Right forelimb (tissue), 1 donor: Measurements from ENCODE around the gene PITX1.

Experiments used
- DNase-seq: peaks from one replicate; pipeline ENCODE4 v3.0.0-alpha.2; 2018

The PITX1 gene

DNA sequence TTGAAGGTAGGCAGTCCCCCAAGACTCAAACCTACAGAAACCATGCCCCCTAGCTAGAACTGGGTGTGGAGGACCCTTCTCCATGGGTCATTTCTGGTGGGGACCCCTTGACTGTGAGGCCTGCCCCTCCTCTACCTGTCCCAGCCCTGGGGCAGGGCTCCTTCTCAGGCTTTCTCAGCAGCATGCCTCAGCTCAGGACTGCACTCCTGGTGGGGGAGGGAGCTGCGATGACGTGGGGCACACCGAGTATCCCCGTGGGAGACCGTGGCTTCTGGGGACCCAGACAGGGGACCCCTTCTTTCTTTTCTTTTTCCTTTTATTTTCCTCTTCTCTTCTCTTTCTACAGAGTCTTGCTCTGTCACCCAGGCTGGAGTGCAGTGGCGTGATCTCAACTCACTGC lies 27.0 kb upstream of the PITX1 start:
- DNase-seq = no peak

DNA sequence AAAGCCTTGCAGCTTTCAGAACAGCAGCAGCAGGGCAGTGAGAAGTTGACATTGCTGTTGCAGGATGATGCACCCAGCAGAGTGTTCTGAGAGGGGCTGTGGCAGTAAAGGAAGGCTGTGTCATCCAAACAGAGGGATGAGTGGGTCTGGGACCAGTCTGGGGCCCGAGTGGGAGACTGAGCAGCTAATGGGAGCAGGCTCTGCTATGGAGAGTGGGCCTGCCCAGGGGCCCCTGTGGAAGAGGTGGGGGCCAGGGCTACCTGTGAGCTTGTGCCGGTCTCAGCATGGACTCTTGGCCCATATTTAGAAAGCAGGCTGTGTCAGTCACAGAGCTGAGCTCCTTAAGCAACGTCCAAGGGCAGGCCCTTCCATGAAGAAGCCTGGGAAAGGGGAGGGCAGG lies 26.0 kb upstream of the PITX1 start:
- DNase-seq = no peak

DNA sequence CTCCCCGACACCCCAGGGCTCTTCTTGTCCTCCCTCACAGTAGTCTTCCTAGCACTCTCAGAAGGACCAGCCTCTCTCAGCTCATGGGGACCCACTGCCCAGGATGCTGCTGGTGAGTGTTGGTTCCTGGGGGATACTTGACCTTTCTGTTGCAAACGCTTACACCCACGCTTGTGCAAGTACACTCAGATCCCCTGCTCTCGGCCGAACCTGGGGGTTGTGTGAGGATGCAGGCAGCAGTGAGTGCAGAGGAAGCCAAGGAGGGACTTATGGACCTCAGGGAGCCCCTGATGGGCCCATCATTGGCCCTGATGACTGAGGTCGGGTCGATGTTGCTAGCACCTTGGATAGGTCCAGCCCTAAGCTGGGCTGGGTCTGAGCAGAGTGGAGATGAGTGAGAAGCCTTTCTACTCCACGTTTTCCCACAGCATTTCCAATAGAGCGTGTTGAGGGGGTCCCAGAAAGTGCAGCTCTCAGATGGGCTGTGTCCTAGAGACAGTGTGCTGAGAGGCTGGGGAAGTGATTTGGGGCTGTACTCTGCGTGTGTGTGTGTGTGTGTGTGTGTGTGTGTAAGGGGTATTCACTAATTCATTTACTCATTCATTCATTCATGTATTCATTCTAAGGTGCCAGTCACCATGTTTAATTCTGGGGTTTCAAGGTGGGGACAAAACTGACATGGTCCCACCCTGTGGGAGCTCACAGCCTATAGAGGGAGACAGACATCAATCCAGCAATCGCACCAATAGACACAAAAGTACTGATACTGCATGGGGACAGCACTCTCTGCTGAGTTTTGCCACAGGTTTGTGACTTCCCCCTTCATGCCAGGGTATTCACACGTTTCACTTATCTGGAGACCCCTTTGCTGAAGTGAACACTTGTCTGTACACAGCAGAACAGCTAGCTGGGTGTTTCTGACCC lies 25.2 kb upstream of the PITX1 start:
- DNase-seq = no peak

DNA sequence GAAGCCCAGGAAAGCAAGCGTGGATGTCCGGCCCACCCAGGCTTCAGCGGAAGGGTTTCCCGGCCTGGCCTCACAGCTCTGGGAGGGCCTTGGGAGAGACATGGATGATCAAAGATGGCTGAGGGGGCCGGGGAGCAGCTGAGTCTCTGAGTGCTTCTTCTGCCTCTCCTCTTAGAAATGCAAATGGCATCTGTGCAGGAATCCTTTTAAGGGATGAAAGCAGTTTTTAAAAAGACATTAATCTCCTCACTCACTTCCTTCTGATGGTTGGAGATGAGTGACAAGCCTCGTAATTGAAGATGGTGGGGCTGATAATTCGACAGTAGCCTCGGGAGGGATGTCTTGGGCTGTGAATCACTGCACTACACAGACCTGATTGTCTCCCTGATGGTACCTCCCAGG lies 24.3 kb upstream of the PITX1 start:
- DNase-seq = no peak

DNA sequence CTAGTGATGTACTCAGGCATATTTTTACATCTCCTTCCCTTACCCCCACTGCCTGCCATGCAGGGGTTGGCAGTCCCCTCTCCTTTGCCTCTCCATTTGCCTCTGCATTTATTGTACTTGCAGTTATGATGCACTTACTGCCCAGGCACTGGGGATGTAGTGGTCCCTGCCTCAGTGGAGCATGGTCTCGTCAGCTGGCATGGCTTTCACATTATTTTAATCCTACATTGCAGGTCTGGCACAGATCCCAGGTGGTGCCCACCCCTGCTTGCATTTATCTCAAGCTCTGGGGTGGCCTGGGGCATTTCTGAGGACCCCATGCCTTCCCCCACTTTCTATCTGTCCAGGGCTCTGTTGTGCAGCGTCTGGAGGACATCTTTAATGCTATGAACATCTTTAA lies 23.2 kb upstream of the PITX1 start:
- DNase-seq = no peak

DNA sequence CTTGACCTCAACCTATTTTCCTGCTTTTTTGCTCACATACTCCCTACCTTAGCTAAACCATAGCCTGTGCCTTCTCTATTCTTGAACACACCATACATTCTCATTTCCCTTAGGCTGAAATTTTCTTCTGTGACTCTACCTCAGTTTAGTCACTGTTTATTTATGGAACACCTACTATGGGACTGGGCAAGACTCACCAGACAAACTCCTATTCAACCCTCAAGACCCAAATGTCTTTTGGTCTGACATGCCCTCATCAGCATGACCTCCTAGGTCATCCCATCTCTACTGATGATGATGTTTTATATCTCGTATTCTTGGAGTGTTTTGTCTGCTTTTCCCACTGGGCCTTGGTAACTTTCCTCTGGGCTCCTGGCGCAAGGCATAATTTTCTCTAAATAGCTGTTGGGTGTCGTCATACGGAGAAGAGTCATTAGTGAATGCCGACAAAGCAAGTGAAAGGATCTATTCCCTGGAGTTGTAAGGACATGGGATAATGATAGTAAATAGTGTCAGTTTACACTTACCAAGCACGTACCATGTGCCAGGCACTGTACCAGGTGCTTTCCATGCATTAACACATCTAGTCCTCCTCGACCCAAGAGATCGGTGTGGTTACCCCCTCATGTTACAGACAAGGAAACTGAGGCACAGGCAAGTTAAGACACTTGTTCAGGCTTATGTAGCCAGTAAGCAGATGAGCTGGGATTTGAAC lies 22.4 kb upstream of the PITX1 start:
- DNase-seq = no peak

DNA sequence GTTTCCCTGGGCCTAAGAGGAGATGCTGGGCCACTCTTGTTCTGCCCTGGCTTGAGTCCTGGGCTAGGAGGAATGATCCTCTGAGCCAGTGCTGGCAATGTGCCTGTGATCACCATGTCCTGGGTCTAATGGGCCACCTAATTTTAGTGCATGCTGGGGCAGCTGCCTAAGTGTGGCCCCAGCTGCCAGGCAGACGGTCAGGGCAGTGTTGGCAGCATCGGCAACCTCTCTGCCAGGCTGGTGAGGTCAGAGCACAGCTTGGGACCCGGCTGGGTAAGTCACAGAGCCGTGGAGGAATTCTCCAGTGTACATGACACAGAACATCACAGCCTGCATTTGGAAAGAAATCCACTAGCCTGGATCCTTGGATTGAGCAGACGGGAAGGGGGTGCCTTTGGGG lies 21.4 kb upstream of the PITX1 start:
- no peak for DNase-seq

DNA sequence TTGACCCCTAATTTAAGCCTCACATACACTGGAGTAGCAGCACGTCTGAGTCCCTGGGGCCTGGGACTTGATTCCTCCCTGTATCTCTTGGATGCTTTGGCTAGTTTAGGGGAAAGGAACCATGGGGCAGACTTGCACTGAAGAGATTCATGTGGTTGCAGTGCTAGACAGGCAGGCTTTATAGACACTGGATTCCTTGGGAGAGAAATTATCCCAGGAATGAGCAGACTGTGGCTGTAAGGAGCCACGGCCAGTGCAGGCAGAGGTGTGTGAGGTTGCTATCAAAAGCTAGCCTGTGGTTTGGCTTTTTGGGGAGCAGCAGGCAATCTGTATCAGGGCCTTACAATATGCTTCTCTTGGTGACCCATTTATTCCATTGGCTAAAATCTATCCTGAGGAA lies 20.5 kb upstream of the PITX1 start:
- no peak for DNase-seq

DNA sequence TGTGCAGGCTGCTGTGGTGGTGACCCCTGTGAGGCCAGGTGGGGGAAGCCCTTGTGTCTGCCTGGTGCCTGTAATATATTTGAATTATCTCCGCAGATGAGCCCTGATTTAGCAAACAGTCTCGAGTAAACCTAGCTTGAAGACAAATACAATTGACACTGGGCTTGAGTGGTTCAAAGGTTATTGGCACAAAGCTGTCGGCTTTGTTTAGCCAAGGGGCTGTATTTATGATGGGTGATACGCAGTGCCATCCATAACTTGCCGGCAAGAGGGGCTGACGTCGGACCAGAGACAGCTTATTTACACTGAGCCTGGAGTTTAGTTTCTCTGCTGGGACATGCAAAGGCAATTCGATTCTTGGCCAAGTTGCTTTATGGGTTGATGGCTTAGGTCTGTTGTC lies 20.0 kb upstream of the PITX1 start:
- DNase-seq = no peak

DNA sequence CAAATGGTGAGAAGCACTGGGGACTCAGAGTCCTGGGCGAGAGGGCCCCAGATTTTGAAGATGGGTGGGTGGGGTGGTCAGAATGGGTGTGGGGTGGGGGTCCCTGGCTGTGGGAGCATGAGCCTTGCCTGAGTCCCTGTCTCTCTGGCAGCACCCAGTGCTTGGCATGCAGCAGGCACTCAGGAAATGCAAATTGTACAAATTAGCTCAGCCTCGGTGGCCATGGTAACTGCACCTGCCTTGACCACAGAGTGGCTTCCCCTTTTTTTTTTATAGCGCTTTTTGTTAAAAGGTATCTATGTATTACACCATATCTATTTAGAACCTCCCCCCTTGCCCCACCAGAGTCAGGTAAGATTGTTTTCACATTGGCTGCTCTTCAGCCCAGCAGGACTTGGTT lies 19.2 kb upstream of the PITX1 start:
- no peak for DNase-seq

DNA sequence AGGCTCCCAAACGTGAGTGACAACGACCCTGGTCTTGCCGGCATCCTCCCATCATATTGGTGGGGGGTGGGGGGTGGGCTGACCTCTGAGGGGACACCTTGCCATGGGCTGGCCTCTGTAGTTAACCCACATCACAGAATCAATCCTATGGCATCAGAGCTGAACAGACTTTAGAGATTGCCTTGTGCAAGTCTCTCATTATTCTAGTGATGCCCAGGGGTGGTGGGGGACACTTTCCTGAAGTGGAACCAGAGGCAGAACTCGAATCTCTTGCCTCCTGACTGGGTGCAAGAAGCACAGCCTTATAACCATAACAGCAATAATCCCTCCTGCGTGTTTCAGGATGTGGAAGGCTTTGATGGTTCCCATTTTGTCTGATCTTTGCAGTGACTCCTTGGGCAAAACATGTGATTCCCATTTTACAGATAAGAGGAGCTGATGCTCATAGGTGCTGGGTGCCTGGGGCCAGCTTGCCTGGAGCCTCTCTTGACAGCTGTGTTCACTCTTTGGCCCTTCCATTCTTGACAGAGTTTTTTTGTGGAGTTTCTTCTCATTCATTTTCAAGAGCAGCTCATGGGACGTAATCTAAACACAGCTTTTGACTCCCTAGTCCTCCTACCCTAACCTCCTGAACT lies 18.6 kb upstream of the PITX1 start:
- no peak for DNase-seq

DNA sequence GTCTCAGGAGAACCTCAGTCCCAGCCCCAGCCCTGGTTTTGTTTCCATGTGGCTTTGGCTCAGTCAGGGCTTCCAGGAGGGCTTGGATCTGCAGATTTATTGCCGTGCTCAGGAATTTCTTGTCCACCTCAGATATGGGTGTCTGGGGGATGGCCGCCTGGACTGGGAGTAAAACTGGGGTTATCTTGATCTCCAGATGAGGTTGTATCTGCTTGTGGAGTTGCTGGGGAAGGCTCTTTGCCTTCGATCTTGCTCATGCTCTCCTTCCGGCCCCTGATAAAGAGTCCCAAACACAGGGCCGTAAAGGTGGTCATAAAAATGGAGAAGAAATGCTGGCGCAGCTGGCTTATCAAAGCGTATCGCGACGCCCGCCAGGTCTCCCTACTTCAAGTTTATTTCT lies 17.8 kb upstream of the PITX1 start:
- DNase-seq = no peak

DNA sequence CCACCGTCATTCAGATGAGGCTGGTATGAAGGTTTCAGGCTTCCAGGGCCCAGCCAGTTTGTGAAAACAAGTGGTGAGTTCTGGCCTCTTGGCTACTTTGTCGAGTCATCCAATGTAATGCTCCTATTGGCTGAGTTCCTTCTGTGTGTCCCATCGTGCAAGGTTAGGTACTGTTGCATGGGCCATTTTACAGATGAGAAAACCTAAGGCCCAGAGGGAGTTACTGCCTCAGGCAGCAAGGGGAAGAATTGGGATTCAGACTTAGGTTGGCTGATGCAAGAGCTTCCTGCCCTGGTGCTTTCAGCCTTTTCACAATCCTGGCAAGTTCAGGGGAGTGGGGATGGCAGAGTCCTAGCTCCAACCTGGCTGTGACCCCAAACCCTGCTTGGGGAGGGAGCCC lies 17.4 kb upstream of the PITX1 start:
- DNase-seq = no peak

DNA sequence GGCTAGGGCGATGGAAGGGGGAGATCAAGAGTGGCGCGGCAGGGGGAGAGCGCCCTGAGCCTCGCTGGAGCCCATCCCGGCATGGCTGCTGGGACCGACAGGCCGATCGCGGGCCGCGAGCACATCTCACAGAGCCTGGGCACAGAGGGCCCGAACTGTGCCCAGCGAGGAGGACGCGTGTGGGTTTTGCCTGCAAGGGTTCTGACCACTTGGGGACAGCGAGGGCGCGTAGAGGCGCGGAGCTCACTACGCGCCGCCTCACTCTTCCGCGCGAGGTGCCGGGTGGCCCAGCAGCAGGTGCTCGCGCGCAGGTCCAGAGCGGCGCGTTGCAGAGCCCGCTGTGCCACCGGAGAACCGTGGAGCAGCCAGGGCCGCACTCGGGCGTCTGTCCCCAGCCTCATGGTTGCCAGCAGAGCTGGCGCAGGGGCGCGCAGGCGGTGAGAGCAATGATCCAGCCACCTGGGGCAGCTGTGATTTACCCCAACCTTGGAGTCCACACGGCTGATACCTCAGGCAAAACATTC lies 16.3 kb upstream of the PITX1 start:
- DNase-seq = no peak

DNA sequence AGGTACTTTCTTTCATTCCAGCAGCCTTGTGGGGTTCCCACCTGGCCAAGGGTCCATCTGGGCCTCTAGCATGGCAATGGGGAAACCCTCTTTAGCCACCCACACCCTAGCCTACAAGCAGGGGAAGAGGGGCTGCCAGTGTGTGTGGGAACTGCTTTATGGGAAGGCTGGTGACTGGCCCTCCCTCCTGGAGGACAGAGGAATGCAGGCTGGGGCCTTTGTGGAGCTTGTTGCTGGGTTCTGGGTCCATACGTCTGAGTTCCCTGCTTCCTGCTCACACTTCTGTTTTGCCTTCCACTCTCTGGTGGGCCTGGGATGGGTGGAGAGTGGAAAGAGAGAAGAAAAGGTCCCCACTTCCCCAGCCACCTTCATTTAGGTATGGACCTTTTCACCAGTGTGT lies 14.9 kb upstream of the PITX1 start:
- no peak for DNase-seq

DNA sequence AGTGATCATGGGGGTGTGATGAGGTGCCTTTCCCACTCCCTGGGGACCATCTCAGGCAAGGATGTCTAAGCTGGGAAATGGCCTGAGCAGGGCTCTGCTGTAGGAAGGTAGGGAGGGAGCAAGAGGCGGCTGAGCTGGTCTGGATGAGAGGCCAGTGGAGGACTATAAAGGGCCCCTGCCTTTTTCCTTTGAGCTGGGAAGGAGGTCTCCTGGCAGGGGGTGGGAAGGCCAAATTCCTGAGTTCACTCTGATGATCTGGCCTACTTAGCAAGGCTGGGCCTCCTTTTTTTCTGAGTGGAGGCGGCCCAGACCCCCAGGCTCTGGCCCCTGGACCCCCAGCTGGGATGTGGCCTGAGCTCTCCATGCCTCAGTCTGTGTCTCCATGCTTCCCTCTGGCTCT lies 14.3 kb upstream of the PITX1 start:
- no peak for DNase-seq

DNA sequence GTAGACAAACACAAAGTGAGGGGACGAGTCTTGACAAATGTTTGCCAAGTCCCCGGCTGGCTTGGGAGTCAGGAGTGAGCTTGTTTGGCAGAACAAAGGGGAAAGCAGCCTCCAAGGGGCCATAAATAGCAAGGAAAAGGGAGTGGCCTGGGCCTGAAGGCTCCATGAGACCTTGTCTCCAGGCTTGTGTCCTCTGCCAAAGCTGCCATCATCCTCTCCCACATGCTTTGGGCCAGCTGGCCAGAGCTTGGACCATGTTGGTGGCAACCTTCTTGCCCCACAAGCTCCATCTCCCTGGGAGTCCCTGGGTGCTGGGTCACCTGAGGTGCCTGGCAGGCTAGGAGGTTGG lies 13.3 kb upstream of the PITX1 start:
- DNase-seq = no peak

DNA sequence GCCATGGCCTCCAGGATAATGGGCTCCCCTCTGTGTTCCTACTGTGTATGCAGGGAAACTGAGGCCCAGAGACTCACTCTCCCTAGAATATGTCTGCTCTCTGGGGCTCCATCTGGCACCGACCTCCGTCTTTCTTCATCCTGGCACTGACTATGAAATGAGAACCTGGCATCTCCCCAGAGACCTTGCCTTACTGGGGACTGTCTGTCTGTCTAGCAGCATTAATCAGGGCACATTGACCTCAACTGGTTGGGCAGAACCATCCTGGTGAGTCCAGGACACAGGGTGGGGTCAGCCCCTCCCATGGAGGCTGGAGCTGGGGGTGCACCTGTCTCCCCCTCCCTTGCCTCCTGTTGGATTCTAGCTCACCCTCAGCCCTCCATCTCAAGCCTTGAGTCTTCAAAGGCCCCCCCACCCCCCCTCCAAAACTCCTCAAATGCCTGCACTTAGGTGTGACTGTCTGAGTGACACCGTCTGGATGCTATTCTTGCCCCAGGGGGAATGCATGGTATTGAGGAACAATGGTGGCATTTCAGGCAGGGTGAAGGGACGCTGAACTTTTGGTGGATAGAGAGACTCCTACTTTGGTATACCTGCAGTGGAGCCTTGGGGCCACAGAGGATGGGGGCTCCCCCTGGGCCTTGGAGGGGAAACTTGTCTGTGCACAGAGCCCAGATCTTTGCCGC lies 12.8 kb upstream of the PITX1 start:
- no peak for DNase-seq

DNA sequence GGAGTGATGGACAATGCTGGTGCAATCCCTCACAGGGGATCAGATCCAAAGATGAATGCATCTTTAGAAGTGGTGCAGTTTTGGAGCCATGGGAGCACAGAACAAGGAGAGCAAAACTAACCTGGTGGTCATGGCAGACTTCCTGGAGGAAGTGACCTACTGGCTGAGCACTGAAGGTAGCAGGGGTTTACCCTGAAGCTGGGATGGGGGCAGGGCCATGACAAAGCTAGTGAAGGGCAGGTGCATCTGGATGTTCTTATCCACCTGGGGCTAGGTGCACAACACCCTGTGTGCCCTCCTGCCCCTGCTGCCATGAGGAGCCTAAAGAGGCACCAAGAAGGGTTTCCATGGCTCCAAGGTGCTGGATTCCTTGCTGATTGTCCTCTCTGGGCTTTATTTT lies 11.5 kb upstream of the PITX1 start:
- DNase-seq = no peak

DNA sequence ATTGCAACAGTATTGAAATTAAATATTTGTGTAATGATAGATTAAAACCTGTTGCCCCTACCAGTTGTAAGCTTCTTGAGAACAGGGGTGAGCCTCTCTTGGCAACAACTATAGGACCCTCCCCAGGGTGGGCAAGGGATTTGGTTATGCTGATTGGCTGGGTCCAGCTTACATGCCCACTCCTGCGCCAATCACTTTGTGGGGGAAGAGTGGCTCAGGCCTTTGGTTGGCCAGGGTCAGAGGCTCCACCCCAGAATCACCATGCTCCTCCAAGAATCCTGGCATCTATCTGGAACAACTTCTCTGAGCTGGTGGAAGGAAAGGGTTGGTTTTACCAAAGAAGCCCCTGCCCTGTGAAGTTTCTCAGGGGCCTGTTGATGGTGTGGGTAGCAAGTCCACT lies 8.6 kb upstream of the PITX1 start:
- DNase-seq = no peak

DNA sequence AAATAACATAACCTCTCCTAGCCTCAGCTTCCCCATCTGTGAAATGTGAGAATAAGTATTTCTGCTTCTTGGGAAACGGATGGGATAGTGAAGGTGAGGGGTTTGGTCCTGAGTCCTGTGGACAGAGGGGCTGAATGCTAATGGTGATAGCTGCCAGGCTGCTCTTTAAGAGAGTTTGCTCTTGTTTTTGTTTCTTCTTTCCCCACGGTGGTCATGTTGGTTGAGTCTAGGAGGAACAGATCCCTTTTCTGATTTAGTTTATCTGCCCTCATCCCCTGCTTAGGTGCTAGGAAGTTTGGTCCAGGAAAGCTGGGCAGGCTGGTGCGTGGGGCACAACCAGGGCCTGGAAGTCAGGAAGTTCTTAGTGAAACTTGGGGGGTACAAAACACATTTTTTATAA lies 7.7 kb upstream of the PITX1 start:
- no peak for DNase-seq

DNA sequence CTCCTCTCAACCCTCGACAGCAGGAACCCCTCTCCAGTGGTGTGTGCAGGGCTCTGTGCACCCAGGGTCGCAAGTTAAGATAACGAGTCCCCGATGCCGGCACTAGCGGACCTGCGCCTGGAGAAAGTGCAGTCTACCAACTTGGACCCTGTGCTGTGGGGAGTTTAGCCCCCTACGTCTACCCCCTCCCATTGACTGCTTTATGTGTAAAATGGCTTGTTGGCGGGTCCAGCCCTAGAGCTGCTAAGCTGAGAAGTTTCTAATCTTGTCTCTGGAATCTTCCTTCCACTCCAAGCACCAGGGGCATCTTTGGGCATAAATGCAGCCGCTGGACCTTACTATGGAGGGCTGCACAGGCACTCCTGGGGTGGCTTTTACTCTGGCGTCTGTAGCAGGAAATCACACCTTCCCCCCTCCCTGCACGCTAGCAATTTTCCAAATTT lies 7.1 kb upstream of the PITX1 start:
- DNase-seq = no peak
